ENCODE measurements around the gene WDR93. TPM values are rescaled to one million over a fixed set of nuclear protein-coding genes. Genes with fewer than 3 reads are reported as not detected.

WDR93 gene
- total RNA-seq, 1 experiment from 2014 or later: not detected

DNA sequence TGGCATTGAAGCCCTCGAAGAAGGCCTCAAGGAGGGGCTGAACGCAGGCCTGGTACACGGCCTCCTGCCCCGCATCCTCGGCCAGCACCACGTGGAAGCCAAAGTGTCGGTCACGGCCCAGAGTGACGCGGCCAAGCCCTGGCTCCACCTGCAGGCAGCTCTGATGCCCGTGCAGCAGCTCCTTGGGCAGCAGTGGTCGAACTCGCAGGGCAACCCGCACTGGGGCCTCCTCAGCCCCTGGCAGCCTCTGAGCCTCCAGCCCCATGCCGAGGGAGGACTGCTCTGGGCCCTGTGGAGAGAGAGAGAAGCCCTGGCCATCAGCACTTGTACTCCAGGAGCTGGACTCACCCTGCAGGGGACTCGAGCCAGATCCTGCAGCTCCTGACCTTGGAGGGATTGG lies 37.9 kb upstream of the WDR93 start:
- Mint-ChIP-seq H3K4me1 (peaks cover 6 to 12% of the 10 kb centered on the region in 2 experiments), H3K9me3 (no peaks in the 10 kb centered on the region), H3K27ac (no peak overlapping the region), H3K27me3 (ENCODE audit: low read depth) (peaks cover 8% of the 10 kb centered on the region), H3K36me3 (ENCODE audit: insufficient read depth in 1 of 3, low read depth in 3 of 3) (peaks cover 14 to 30% (median 21%) of the 10 kb centered on the region in 3 experiments), H3K4me3 (no peak overlapping the region; a peak in 1 of 5 replicates)
- Histone ChIP-seq H2BK20ac (ENCODE audit: low read depth, low read length, poor library complexity, severe bottlenecking) (no peak overlapping the region), H2AFZ (ENCODE audit: low read length) (no peak overlapping the region), H3K23ac (ENCODE audit: insufficient read length, low read depth, low read length) (no peak overlapping the region), H3K9ac (ENCODE audit: extremely low read depth, insufficient read length, low read length) (no peak overlapping the region), H3K9me3 (ENCODE audit: control insufficient read depth, low read depth, low read length) (no peaks in the 10 kb centered on the region), H2AK5ac (ENCODE audit: insufficient read length, low read length) (no peak overlapping the region), H3K27ac (ENCODE audit: insufficient read length, low read depth, low read length) (no peak overlapping the region), H2BK15ac (ENCODE audit: low read depth, low read length) (no peak overlapping the region), H4K91ac (ENCODE audit: insufficient read length, low read depth, low read length) (no peak overlapping the region), H3K79me1 (ENCODE audit: insufficient read depth, low read depth, low read length, poor library complexity, severe bottlenecking) (no peaks in the 10 kb centered on the region), H3K4me1 (ENCODE audit: insufficient read depth, low read length) (no peaks in the 10 kb centered on the region), H4K5ac (ENCODE audit: insufficient read length, low read depth, low read length) (no peak overlapping the region), H3K4ac (ENCODE audit: low read depth, low read length) (no peak overlapping the region), H4K20me1 (ENCODE audit: control insufficient read depth, insufficient read depth, insufficient read length) (no peaks in the 10 kb centered on the region), H3K14ac (ENCODE audit: insufficient read depth, low read length) (no peak overlapping the region), H2BK5ac (ENCODE audit: insufficient read length, low read length) (no peak overlapping the region), H3K79me2 (ENCODE audit: insufficient read depth, low read length) (no peaks in the 10 kb centered on the region; the same call in 1 of the 2 replicates), H3K56ac (ENCODE audit: insufficient read length, low read depth, low read length) (no peak overlapping the region), H3K23me2 (ENCODE audit: insufficient read length, low read depth, low read length, poor library complexity, severe bottlenecking) (peaks cover 6% of the 10 kb centered on the region), H3K4me2 (ENCODE audit: insufficient read depth, insufficient read length, low read length) (no peak overlapping the region), H4K8ac (replicated peaks; ENCODE audit: insufficient read length, low read depth, low read length) (no peak overlapping the region), H3T11ph (ENCODE audit: low read length) (no peak overlapping the region), H2BK120ac (ENCODE audit: low read depth, low read length, poor library complexity, severe bottlenecking) (no peak overlapping the region), H3K27me3 (ENCODE audit: insufficient read depth, low read length) (no peaks in the 10 kb centered on the region), H3K18ac (ENCODE audit: insufficient read length, low read depth, low read length) (no peak overlapping the region), H2BK12ac (ENCODE audit: insufficient read length, low read depth, low read length) (no peak overlapping the region)
- DNase-seq: no peak
- TF ChIP-seq, protein P1, sequence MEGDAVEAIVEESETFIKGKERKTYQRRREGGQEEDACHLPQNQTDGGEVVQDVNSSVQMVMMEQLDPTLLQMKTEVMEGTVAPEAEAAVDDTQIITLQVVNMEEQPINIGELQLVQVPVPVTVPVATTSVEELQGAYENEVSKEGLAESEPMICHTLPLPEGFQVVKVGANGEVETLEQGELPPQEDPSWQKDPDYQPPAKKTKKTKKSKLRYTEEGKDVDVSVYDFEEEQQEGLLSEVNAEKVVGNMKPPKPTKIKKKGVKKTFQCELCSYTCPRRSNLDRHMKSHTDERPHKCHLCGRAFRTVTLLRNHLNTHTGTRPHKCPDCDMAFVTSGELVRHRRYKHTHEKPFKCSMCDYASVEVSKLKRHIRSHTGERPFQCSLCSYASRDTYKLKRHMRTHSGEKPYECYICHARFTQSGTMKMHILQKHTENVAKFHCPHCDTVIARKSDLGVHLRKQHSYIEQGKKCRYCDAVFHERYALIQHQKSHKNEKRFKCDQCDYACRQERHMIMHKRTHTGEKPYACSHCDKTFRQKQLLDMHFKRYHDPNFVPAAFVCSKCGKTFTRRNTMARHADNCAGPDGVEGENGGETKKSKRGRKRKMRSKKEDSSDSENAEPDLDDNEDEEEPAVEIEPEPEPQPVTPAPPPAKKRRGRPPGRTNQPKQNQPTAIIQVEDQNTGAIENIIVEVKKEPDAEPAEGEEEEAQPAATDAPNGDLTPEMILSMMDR (conservative IDR thresholded peaks at IDR 0.05): no peak
- no CpG with 5 or more reads among the region's 16 CpGs for whole genome bisulfite sequencing (ENCODE audit: extremely low coverage, insufficient read length, low lambda C conversion rate)
